Lower lobe of right lung (tissue), 2 donors: ENCODE data around the gene DBX2. TPM values are rescaled to one million over a fixed set of nuclear protein-coding genes. Genes with fewer than 3 reads are reported as not detected.

Experiments used
- ATAC-seq, 2 donors: fragments of 200-7000 bp; cut with Tn5 transposase; one replicate each; pipeline ENCODE4 v1.9.1; 2020 to 2022; ENCODE audit warnings: mild to moderate bottlenecking in 2 of 2, moderate library complexity in 2 of 2
- DNase-seq: peaks from one replicate; pipeline ENCODE4 v3.0.0-alpha.2; 2020
- H3K27ac ChIP-seq: fragments of 200-600 bp; one replicate; pipeline ENCODE4 v1.8.0; 2022
- H3K27me3 ChIP-seq: fragments of 200-600 bp; one replicate; pipeline ENCODE4 v1.8.0; 2022; ENCODE audit warnings: low read depth
- H3K36me3 ChIP-seq: fragments of 200-600 bp; one replicate; pipeline ENCODE4 v1.8.0; 2022; ENCODE audit warnings: mild to moderate bottlenecking
- H3K4me1 ChIP-seq: fragments of 200-600 bp; one replicate; pipeline ENCODE4 v1.8.0; 2022
- H3K4me3 ChIP-seq: fragments of 200-600 bp; one replicate; pipeline ENCODE4 v1.8.0; 2022; ENCODE audit warnings: mild to moderate bottlenecking
- H3K9me3 ChIP-seq: fragments of 200-600 bp; one replicate; pipeline ENCODE4 v1.8.0; 2022
- intact Hi-C: fragments of 100-400 bp; cut with DNase I; formaldehyde crosslinking; loops from one replicate; pipeline ENCODE4 v1.11.0; 2022
- total RNA-seq: library from RNA; stranded (reverse); fragmentation: NEBNext Ultra II Directional; extraction: Animal tissue kit (Norgen Biotek cat#: 25700); gene quantifications from one replicate; pipeline ENCODE4 v1.2.1, GENCODE V29; 2021
- TF ChIP-seq, protein P1 (sequence below): fragments of 200-600 bp; IDR thresholded peaks from one replicate; pipeline ENCODE4 v1.8.0; 2022; ENCODE audit warnings: antibody characterized with exemption, mild to moderate bottlenecking
- donor health status: DM: no; HTN: yes; CAD: no; lungs with severe emphysema.

Gene DBX2
- total RNA-seq, 1 donor from 2014 or later: 0.12 TPM

GRCh38 chr12:45077251-45077650 lies 26.4 kb upstream of the DBX2 start:
- no peak for ATAC-seq
- intact Hi-C loops: no loop called here
- TF ChIP-seq, protein P1, sequence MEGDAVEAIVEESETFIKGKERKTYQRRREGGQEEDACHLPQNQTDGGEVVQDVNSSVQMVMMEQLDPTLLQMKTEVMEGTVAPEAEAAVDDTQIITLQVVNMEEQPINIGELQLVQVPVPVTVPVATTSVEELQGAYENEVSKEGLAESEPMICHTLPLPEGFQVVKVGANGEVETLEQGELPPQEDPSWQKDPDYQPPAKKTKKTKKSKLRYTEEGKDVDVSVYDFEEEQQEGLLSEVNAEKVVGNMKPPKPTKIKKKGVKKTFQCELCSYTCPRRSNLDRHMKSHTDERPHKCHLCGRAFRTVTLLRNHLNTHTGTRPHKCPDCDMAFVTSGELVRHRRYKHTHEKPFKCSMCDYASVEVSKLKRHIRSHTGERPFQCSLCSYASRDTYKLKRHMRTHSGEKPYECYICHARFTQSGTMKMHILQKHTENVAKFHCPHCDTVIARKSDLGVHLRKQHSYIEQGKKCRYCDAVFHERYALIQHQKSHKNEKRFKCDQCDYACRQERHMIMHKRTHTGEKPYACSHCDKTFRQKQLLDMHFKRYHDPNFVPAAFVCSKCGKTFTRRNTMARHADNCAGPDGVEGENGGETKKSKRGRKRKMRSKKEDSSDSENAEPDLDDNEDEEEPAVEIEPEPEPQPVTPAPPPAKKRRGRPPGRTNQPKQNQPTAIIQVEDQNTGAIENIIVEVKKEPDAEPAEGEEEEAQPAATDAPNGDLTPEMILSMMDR: no peak

GRCh38 chr12:45076417-45077026 lies 25.6 kb upstream of the DBX2 start:
- TF ChIP-seq, protein P1: no peak
- H3K27ac ChIP-seq: no peak overlapping the region
- no peaks in the 10 kb centered on the region for H3K36me3 ChIP-seq
- no peak for DNase-seq
- H3K4me3 ChIP-seq: no peak overlapping the region
- H3K4me1 ChIP-seq: no peaks in the 10 kb centered on the region
- ATAC-seq: no peak
- no peaks in the 10 kb centered on the region for H3K27me3 ChIP-seq
- intact Hi-C loops: no loop called here
- no peaks in the 10 kb centered on the region for H3K9me3 ChIP-seq

More at GRCh38 chr12:45077251-45077650, 26.4 kb upstream of the DBX2 start:
- Histone ChIP-seq H3K4me3 (no peak overlapping the region), H3K4me1 (no peaks in the 10 kb centered on the region), H3K27ac (no peak overlapping the region), H3K36me3 (no peaks in the 10 kb centered on the region), H3K27me3 (no peaks in the 10 kb centered on the region), H3K9me3 (no peaks in the 10 kb centered on the region)
- DNase-seq: no peak

GRCh38 chr12:45075587-45076282 lies 24.8 kb upstream of the DBX2 start:
- Histone ChIP-seq H3K36me3 (no peaks in the 10 kb centered on the region), H3K27me3 (no peaks in the 10 kb centered on the region), H3K9me3 (no peaks in the 10 kb centered on the region), H3K4me3 (no peak overlapping the region), H3K27ac (no peak overlapping the region), H3K4me1 (no peaks in the 10 kb centered on the region)
- ATAC-seq (no peak), DNase-seq (no peak)
- intact Hi-C loops: no loop called here
- TF ChIP-seq, protein P1: no peak

DNA sequence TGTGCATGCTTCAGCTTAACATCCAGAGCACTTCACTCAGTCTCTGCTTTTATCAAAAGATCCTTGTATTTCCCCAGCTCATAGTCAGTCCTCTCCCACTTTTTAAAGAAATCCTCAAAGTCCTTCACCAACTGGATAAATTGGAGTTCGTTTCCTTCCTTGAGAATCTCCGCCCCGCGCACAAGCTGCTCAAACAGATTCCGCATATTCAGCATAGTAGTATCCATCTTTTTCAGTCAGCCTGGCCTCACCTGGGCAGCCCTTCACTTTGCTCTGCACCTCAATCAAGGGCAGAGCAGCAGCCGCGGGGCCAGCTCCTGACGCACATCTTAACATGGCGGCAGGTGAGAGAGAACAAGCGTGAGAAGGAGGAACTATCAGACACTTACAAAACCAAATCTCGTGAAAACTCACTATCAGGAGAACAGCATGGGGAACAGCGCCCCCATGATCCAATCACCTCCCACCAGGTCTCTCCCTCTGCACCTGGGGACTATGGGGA lies 14.3 kb upstream of the DBX2 start:
- no peaks in the 10 kb centered on the region for H3K36me3 ChIP-seq
- no peaks in the 10 kb centered on the region for H3K4me1 ChIP-seq
- H3K4me3 ChIP-seq: no peak overlapping the region
- ATAC-seq (no peak), DNase-seq (no peak)
- intact Hi-C loops: no loop called here
- TF ChIP-seq, protein P1: no peak
- H3K9me3 ChIP-seq: no peaks in the 10 kb centered on the region
- no peak overlapping the region for H3K27ac ChIP-seq
- no peaks in the 10 kb centered on the region for H3K27me3 ChIP-seq

GRCh38 chr12:45060976-45061375 lies 10.1 kb upstream of the DBX2 start:
- ATAC-seq: no peak
- TF ChIP-seq, protein P1: no peak
- no peak for DNase-seq
- intact Hi-C loops: no loop called here
- H3K4me1 ChIP-seq: no peaks in the 10 kb centered on the region
- no peaks in the 10 kb centered on the region for H3K36me3 ChIP-seq
- H3K27ac ChIP-seq: no peak overlapping the region
- no peaks in the 10 kb centered on the region for H3K9me3 ChIP-seq
- H3K27me3 ChIP-seq: no peaks in the 10 kb centered on the region
- H3K4me3 ChIP-seq: no peak overlapping the region
